Rectal smooth muscle tissue (tissue), 1 donor: ENCODE results near the gene HLCS.
"Not testable (repeated sequence)": the region's sequence is repeated elsewhere in the genome, so short reads cannot be mapped to it uniquely, and the experiment has no call there.

Experiments used
- H3K27ac ChIP-seq: one replicate; pipeline ENCODE4 v1.7.0; 2013; ENCODE audit warnings: low read depth, low read length, inconsistent platforms
- H3K27me3 ChIP-seq: one replicate; pipeline ENCODE4 v1.7.0; 2013; ENCODE audit warnings: low read length; ENCODE audit not compliant: control insufficient read depth, insufficient read depth
- H3K36me3 ChIP-seq: one replicate; pipeline ENCODE4 v1.7.0; 2013; ENCODE audit warnings: low read length; ENCODE audit not compliant: control insufficient read depth, insufficient read depth
- H3K4me1 ChIP-seq: one replicate; pipeline ENCODE4 v1.7.0; 2013; ENCODE audit warnings: low read length; ENCODE audit not compliant: control insufficient read depth, insufficient read depth
- H3K4me3 ChIP-seq: one replicate; pipeline ENCODE4 v1.7.0; 2013; ENCODE audit warnings: low read length
- H3K9ac ChIP-seq: one replicate; pipeline ENCODE4 v1.7.0; 2013; ENCODE audit warnings: low read length

HLCS gene

DNA sequence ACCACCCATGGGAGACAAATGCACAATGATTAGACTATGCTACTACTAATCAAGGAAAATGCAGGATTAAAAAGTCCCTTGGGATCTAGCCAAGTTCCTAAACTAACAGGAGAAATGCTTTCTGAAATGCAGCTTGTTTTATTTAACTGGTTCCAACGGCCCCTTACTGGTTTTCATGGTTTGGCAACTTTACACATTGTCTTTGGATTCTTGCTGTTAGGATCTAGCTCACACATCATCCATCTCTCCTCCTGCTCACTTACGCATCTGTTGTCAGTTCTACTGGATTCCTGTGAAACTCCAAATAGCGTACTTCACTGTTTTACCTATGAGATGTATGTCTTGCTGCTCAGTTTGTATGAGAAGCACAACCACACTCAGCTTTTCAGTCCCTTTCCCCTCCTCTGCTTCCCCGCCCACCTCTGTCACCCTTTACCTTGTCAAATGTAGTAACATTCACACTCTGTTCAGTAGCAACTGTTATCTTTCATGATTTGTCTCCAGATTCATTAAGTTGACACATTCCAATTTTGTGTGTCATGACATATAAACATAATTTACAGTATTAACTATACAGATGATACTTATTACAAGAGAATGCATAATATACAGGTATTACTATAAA is 137.5 kb downstream of the HLCS start:
- H3K9ac ChIP-seq = no peak overlapping the region
- no peaks in the 10 kb centered on the region for H3K36me3 ChIP-seq
- no peak overlapping the region for H3K4me3 ChIP-seq

DNA sequence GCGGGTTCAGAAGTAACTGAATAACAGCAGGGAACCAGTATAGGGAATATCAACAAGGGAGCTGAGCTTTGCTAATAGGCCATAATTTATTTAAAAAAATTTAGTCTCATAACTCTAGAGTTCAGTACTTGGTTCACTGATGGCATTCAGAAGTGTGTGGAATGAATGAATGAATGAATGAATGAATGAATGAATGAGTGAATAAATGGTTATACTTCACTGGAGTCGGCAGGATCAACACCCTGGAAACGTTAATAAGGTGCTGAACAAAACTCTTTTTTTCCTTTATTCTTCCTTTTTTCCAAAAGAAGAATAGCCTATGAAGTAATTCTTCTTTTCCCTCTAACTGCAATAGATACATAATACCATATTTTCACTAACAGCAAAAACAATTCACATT is 138.3 kb downstream of the HLCS start:
- Histone ChIP-seq H3K36me3 (no peaks in the 10 kb centered on the region), H3K4me1 (no peaks in the 10 kb centered on the region), H3K27me3 (no peaks in the 10 kb centered on the region), H3K9ac (no peak overlapping the region), H3K27ac (no peak overlapping the region), H3K4me3 (no peak overlapping the region)

More for the DNA sequence above, 137.5 kb downstream of the HLCS start:
- no peaks in the 10 kb centered on the region for H3K4me1 ChIP-seq
- no peaks in the 10 kb centered on the region for H3K27me3 ChIP-seq
- no peak overlapping the region for H3K27ac ChIP-seq

DNA sequence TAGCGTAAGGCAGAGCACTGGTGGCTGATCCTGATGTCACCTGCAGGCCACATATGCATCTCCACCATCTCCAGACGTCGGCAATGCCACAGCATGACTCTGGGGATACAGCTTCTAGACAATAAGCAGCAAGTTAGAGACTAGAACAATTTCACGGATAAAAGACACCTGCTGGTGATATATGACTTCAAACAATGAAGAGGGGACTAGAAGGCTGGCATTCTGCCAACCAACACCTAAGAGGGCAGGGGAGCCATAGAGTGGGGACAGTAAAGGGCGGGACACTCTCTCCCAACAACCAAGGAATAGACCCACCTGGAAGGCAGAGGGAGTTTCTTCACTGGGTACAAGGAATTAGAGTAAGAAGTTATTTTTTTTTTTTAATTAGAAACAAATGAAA is 140.8 kb downstream of the HLCS start:
- Histone ChIP-seq H3K36me3 (no peaks in the 10 kb centered on the region), H3K9ac (no peak overlapping the region), H3K4me3 (no peak overlapping the region), H3K27me3 (no peaks in the 10 kb centered on the region), H3K27ac (no peak overlapping the region), H3K4me1 (no peaks in the 10 kb centered on the region)

DNA sequence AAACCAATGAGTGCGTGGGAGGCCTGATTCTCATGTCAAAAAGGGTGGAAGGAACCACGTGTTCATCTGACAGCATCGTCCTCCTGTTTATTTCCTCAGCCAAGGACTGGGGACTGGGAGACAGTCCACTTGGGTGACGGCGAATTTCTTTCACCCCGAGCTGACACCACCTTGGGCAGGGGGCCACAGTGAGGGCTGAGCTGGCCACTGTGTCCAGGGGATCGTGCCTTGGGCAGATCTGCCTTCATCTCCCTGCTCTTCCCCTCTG is 145.5 kb downstream of the HLCS start:
- no peak overlapping the region for H3K27ac ChIP-seq
- no peaks in the 10 kb centered on the region for H3K36me3 ChIP-seq
- H3K4me1 ChIP-seq = no peaks in the 10 kb centered on the region
- H3K4me3 ChIP-seq = no peak overlapping the region
- H3K27me3 ChIP-seq = no peaks in the 10 kb centered on the region
- no peak overlapping the region for H3K9ac ChIP-seq

DNA sequence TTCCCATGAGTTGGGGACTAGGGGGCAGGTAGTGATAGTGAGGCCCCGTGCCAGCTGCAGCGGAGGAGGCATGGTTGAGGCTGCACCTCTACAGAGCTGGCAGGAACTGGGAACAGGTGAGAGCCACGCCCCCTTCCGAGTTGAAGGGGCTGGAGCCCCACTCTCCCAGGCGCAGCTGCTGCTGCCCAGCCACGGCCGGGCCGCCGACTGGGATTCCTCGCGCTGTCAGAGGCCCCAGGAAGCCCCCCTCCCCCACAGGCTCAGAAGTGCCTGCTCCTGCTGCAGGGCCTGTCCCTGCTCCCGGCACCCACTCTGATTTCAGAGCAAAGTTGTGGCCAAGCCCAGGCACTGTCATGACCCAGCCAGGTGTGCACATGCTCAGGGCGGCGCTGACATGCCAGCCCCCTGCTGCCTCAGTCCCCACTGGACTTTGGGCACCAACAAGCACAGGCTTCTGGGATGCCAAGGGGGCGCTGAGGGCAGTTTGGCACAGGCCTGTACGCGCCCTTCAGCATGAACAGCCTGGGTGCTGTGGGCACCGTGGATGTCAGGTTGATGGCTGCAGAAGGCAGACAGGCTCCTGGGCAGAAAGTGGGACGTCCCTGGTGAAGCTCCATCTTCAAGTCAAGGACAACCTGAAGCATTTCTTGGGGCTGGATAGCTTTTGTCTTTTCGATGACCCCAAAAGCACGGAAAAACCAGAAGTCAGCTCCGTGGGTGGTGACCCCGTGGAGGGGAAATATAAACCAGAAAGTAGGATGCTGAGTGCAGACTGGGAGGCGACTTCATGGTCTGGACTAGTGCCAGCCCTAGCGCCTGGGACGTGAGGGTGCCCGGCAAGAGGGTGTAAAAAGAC is 146.1 kb downstream of the HLCS start:
- Histone ChIP-seq H3K4me1 (no peaks in the 10 kb centered on the region), H3K9ac (no peak overlapping the region), H3K27ac (no peak overlapping the region), H3K27me3 (no peaks in the 10 kb centered on the region), H3K4me3 (no peak overlapping the region), H3K36me3 (no peaks in the 10 kb centered on the region)

DNA sequence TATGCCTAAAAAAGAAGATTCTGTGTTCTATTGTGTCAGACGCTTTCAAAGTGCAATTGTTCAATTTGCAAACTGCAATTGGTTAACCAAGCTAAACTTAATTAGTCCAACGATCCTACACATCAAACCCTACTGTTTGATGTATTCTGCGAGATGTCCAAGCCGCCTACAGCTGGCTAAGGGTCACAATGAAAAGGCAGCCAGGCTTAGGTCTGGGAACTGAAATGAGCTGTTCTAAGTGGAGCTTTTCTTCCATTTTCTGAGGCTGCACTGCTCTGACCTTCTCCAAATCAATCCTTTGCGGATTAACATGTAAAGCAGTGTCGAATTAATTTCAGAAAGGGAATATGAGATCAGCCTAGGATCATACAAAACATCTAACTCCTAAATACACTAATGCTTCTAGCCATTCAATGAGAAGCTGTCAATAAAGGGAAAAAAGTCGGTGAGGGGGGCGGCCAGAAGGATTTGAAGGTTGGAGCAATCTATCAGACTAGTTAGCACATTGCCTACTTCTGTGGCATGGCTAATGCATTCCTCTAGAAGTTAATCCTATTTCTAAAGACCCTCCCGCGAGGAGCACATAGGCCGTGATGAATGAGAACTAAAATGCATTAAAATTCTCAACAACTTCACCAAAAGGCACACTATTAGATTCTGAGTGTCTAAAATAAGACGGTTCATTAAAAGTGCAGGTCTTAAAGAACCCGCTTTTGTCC is 148.6 kb downstream of the HLCS start:
- Histone ChIP-seq H3K27me3 (no peaks in the 10 kb centered on the region), H3K36me3 (no peaks in the 10 kb centered on the region), H3K9ac (no peak overlapping the region), H3K4me1 (no peaks in the 10 kb centered on the region), H3K27ac (no peak overlapping the region), H3K4me3 (no peak overlapping the region)

DNA sequence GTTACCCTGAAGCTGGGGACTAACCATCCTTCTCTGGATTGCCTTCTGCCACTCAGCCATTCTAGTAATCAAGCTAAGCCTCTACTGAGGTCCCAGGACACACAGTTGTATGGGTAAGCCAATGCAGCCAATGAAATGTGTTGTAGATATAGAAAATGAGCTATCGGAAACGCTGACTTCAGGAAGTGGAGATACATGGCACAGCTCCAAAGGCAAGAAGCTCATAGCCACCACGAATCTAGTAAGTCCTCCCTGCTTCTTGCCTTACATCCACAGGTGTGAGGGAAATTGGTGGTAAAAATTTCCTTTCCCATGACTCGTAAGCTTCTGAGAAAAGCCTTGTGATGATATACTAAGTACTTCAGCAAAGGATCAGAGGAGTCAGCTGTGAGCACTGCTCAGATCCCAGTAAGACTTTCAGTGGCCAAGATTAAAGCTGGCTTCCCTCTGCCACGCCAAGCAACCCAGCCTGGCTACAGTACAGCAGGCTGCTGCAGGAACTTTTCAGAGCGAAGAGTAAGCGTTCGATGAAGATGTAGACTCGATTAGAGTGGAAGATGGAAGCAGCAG is 149.8 kb downstream of the HLCS start:
- H3K4me1 ChIP-seq = no peaks in the 10 kb centered on the region
- no peak overlapping the region for H3K27ac ChIP-seq
- no peaks in the 10 kb centered on the region for H3K27me3 ChIP-seq
- no peak overlapping the region for H3K4me3 ChIP-seq
- no peak overlapping the region for H3K9ac ChIP-seq
- H3K36me3 ChIP-seq = no peaks in the 10 kb centered on the region

DNA sequence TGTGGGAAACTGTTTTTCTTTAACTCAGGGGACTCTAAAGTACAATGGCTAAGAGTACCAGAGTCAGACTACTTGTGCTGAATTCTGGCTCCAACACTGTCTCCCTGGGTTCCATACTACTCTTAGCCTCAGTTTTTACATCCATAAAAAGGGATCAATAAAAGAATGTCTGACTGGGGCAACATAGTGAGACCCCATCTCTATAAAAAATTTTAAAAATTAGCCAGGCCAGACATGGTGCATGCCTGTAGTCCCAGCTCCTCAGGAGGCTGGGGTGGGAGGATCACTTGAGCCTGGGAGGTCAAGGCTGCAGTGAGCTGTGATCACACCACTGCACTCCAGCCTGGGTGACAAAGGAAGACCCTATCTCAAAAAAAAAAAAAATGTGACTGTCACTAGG is 150.4 kb downstream of the HLCS start:
- H3K36me3 ChIP-seq, H3K4me1 ChIP-seq: not testable (repeated sequence)

DNA sequence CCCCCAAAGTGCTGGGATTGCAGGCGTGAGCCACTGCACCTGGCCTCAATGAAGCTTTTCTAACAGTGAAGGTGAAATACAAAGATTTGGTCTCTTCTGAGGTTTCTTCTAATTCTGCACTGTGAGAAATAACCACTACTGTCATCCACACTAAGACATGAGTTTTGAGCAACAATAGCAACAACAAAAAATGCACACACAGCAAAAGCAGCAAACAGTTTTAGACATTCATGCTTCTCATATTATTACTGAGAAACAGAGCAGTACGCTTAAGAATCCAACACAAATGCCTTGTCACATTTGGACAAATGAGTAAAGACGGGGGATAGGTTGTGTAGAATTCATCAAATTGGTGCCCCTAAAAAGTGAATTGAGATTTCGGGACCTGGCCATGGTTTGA is 151.2 kb downstream of the HLCS start:
- Histone ChIP-seq H3K27ac (no peak overlapping the region), H3K27me3 (no peaks in the 10 kb centered on the region), H3K9ac (no peak overlapping the region), H3K4me1 (no peaks in the 10 kb centered on the region), H3K4me3 (no peak overlapping the region), H3K36me3 (no peaks in the 10 kb centered on the region)

More for the DNA sequence above, 150.4 kb downstream of the HLCS start:
- not testable (repeated sequence) for H3K27me3 ChIP-seq, H3K27ac ChIP-seq, H3K4me3 ChIP-seq, H3K9ac ChIP-seq

DNA sequence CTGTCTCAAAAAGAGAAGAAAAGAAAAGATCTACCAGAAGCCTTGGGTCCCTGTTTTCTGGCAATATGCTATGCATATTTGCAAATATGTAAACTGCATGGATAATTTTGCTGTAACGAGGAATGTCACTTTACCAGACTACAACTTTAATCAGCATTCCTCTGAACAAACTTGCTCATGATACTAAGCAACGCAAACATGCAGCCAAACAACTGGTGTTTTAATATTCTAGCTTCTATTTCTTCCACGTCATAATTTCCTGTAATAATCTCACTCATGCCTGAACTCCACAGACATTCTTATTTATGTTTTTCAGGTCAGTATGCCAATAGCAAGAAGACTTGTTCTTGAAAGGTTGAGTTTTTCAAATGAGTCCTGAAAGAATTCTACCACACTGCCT is 153.4 kb downstream of the HLCS start:
- Histone ChIP-seq H3K4me3 (no peak overlapping the region), H3K4me1 (no peaks in the 10 kb centered on the region), H3K9ac (no peak overlapping the region), H3K36me3 (no peaks in the 10 kb centered on the region), H3K27ac (no peak overlapping the region), H3K27me3 (no peaks in the 10 kb centered on the region)

DNA sequence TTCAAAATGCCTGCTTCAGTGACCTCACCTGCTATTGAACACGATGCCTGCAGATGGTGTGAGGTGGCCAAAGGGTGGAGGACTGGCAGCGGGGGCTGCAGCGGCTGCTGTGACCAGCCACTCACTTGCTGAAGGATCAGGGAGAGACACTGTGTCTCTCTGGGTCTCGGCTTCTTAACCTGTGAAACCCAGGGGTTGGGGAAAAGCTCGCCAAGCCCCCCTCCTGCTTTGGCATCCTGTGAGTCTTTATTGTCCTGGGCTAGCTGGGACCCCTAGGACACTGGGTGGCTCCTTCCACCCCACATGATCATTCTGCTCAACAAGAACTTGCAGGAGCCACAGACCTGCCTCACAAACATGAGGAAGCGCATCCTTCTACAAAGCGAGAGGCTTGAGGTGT is 154.7 kb downstream of the HLCS start:
- H3K36me3 ChIP-seq = no peaks in the 10 kb centered on the region
- H3K4me3 ChIP-seq = no peak overlapping the region
- no peaks in the 10 kb centered on the region for H3K27me3 ChIP-seq
- no peak overlapping the region for H3K9ac ChIP-seq
- no peaks in the 10 kb centered on the region for H3K4me1 ChIP-seq
- no peak overlapping the region for H3K27ac ChIP-seq

DNA sequence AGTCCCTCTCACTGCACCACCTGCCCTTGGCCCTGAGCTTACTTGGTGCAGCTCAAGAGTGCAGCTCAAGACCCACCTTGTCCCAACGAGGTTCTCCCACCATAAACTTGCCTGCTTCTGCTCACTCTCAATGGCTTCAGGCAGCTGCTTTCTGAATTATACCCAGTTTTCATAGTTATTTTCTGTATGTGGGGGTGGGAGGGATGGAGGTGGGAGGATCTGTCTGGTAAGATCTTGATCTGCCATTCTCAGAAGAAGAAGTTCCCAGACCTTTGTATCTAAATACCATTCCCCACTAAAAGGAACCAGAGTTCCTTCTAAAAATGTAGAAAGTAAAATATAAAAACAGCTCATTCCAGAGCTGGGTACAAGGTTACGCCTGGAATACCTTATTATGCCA is 156.0 kb downstream of the HLCS start:
- no peaks in the 10 kb centered on the region for H3K27me3 ChIP-seq
- H3K27ac ChIP-seq = no peak overlapping the region
- no peak overlapping the region for H3K4me3 ChIP-seq
- no peaks in the 10 kb centered on the region for H3K36me3 ChIP-seq
- no peaks in the 10 kb centered on the region for H3K4me1 ChIP-seq
- H3K9ac ChIP-seq = no peak overlapping the region
